ENCODE results near the gene ATAD3A.
"Not testable (repeated sequence)": the region's sequence is repeated elsewhere in the genome, so short reads cannot be mapped to it uniquely, and the experiment has no call there.

The ATAD3A gene

GRCh38 chr1:1489861-1490260 is 22.1 kb upstream of the ATAD3A start:
- no peak for DNase-seq (ENCODE audit: low read depth, low spot score)

GRCh38 chr1:1490633-1491230 is 21.2 kb upstream of the ATAD3A start:
- no peak for DNase-seq (ENCODE audit: low read depth, low spot score)

- DNase-seq (ENCODE audit: low read depth, low spot score): no peak
Observed at GRCh38 chr1:1491601-1492000, 20.4 kb upstream of the ATAD3A start.

GRCh38 chr1:1494311-1494710 is 17.7 kb upstream of the ATAD3A start:
- not testable (repeated sequence) for DNase-seq (ENCODE audit: low read depth, low spot score)

GRCh38 chr1:1495461-1495975 is 16.4 kb upstream of the ATAD3A start:
- DNase-seq (ENCODE audit: low read depth, low spot score): not testable (repeated sequence)

GRCh38 chr1:1504777-1505365 is 7.1 kb upstream of the ATAD3A start:
- DNase-seq (ENCODE audit: low read depth, low spot score): not testable (repeated sequence)

GRCh38 chr1:1505366-1505798 is 6.6 kb upstream of the ATAD3A start:
- not testable (repeated sequence) for DNase-seq (ENCODE audit: low read depth, low spot score)

- DNase-seq (ENCODE audit: low read depth, low spot score): not testable (repeated sequence)
Observed at GRCh38 chr1:1505801-1506200, 6.2 kb upstream of the ATAD3A start.

GRCh38 chr1:1507305-1507704 is 4.7 kb upstream of the ATAD3A start:
- no peak for DNase-seq (ENCODE audit: low read depth, low spot score)

- DNase-seq (ENCODE audit: low read depth, low spot score): not testable (repeated sequence)
Observed at GRCh38 chr1:1508775-1509464, 3.0 kb upstream of the ATAD3A start.

- DNase-seq (ENCODE audit: low read depth, low spot score): not testable (repeated sequence)
Observed at GRCh38 chr1:1509465-1509850, 2.5 kb upstream of the ATAD3A start.

GRCh38 chr1:1510912-1511532 is 940 bp upstream of the ATAD3A start:
- DNase-seq (ENCODE audit: low read depth, low spot score): no peak

- not testable (repeated sequence) for DNase-seq (ENCODE audit: low read depth, low spot score)
Observed at GRCh38 chr1:1512425-1512824, 463 bp downstream of the ATAD3A start.

GRCh38 chr1:1513675-1514074 is 1.7 kb downstream of the ATAD3A start:
- DNase-seq (ENCODE audit: low read depth, low spot score): not testable (repeated sequence)

- DNase-seq (ENCODE audit: low read depth, low spot score): not testable (repeated sequence)
Observed at GRCh38 chr1:1514376-1514775, 2.4 kb downstream of the ATAD3A start.

GRCh38 chr1:1516923-1517322 is 5.0 kb downstream of the ATAD3A start:
- DNase-seq (ENCODE audit: low read depth, low spot score): not testable (repeated sequence)

- DNase-seq (ENCODE audit: low read depth, low spot score): no peak
Observed at GRCh38 chr1:1517973-1518620, 6.1 kb downstream of the ATAD3A start.

GRCh38 chr1:1518621-1519007 is 6.7 kb downstream of the ATAD3A start:
- not testable (repeated sequence) for DNase-seq (ENCODE audit: low read depth, low spot score)

GRCh38 chr1:1519805-1520505 is 8.0 kb downstream of the ATAD3A start:
- not testable (repeated sequence) for DNase-seq (ENCODE audit: low read depth, low spot score)

GRCh38 chr1:1521331-1521730 is 9.4 kb downstream of the ATAD3A start:
- DNase-seq (ENCODE audit: low read depth, low spot score): no peak

GRCh38 chr1:1522536-1522935 is 10.6 kb downstream of the ATAD3A start:
- not testable (repeated sequence) for DNase-seq (ENCODE audit: low read depth, low spot score)
